Astrocyte (in vitro differentiated cells and primary cell): ENCODE results near the gene SUGCT. TPM values are rescaled to one million over a fixed set of nuclear protein-coding genes. Genes with fewer than 3 reads are reported as not detected.

Experiments used
- DNase-seq: peaks from one replicate; pipeline ENCODE4 v3.0.0-alpha.2; 2010; ENCODE audit warnings: low read depth
- FAIRE-seq: peaks from 2 replicates; lab custom pipeline; 2011; peaks lifted over from hg19 to GRCh38; lab: Jason Lieb, UNC
- H2AFZ ChIP-seq: 2 replicates; pipeline ENCODE4 v1.6.0; 2012; ENCODE audit warnings: low read depth, low read length, inconsistent platforms
- H3K27ac ChIP-seq: 2 replicates; pipeline ENCODE4 v1.5.1; 2011; ENCODE audit warnings: low read depth, low read length, inconsistent platforms
- H3K27me3 ChIP-seq: 2 replicates; pipeline ENCODE4 v1.6.0; 2011; ENCODE audit warnings: low read length, inconsistent platforms; ENCODE audit not compliant: insufficient read depth
- H3K36me3 ChIP-seq: 2 replicates; pipeline ENCODE4 v1.5.1; 2011; ENCODE audit warnings: low read length, inconsistent platforms; ENCODE audit not compliant: insufficient read depth
- H3K4me1 ChIP-seq: 2 replicates; pipeline ENCODE4 v1.5.1; 2011; ENCODE audit warnings: low read length, inconsistent platforms; ENCODE audit not compliant: insufficient read depth
- H3K4me2 ChIP-seq: 2 replicates; pipeline ENCODE4 v1.6.0; 2012; ENCODE audit warnings: low read length, inconsistent platforms
- H3K4me3 ChIP-seq: 2 replicates; pipeline ENCODE4 v1.5.1; 2011; ENCODE audit warnings: low read depth, mild to moderate bottlenecking, low read length, inconsistent platforms; ENCODE audit not compliant: insufficient read depth
- H3K79me2 ChIP-seq: 2 replicates; pipeline ENCODE4 v1.6.0; 2012; ENCODE audit warnings: mild to moderate bottlenecking, low read length, inconsistent platforms; ENCODE audit not compliant: insufficient read depth
- H3K9ac ChIP-seq: 2 replicates; pipeline ENCODE4 v1.6.0; 2012; ENCODE audit warnings: mild to moderate bottlenecking, low read length, inconsistent platforms
- H3K9me3 ChIP-seq: 2 replicates; pipeline ENCODE4 v1.5.1; 2012; ENCODE audit warnings: low read depth, mild to moderate bottlenecking, low read length, inconsistent platforms; ENCODE audit not compliant: insufficient read depth
- H4K20me1 ChIP-seq: 2 replicates; pipeline ENCODE4 v1.6.0; 2012; ENCODE audit warnings: low read length, inconsistent platforms; ENCODE audit not compliant: insufficient read depth
- H3K27ac Mint-ChIP-seq: one replicate; pipeline ENCODE4 v1.8.0; 2021; ENCODE audit warnings: mild to moderate bottlenecking, mixed read lengths; ENCODE audit not compliant: unreplicated experiment
- H3K27me3 Mint-ChIP-seq: one replicate; pipeline ENCODE4 v1.8.0; 2021; ENCODE audit warnings: low read depth, mixed read lengths; ENCODE audit not compliant: unreplicated experiment
- H3K36me3 Mint-ChIP-seq: one replicate; pipeline ENCODE4 v1.8.0; 2021; ENCODE audit warnings: low read depth, mixed read lengths; ENCODE audit not compliant: unreplicated experiment
- H3K4me1 Mint-ChIP-seq: one replicate; pipeline ENCODE4 v1.8.0; 2021; ENCODE audit warnings: low read depth, mixed read lengths; ENCODE audit not compliant: unreplicated experiment
- H3K4me3 Mint-ChIP-seq: one replicate; pipeline ENCODE4 v1.8.0; 2021; ENCODE audit warnings: mild to moderate bottlenecking, moderate library complexity, mixed read lengths; ENCODE audit not compliant: unreplicated experiment
- H3K9me3 Mint-ChIP-seq: one replicate; pipeline ENCODE4 v1.8.0; 2021; ENCODE audit warnings: mild to moderate bottlenecking, mixed read lengths; ENCODE audit not compliant: unreplicated experiment
- CTCF ChIP-seq: IDR thresholded peaks from 2 replicates; pipeline ENCODE4 v1.5.1; 2011; ENCODE audit warnings: low read depth, mild to moderate bottlenecking, inconsistent platforms, low read length, moderate library complexity; ENCODE audit not compliant: insufficient read depth
- EZH2 ChIP-seq: IDR thresholded peaks from 2 replicates; pipeline ENCODE4 v1.6.1; 2012; ENCODE audit warnings: mild to moderate bottlenecking, low read length, inconsistent platforms; ENCODE audit not compliant: insufficient read depth
- total RNA-seq: library from RNA; stranded (reverse); gene quantifications from 2 replicates; pipeline ENCODE4 v1.2.1, GENCODE V29; 2021

SUGCT gene
- total RNA-seq, 1 donor from 2014 or later, result 15.5 TPM

GRCh38 chr7:40775877-40776276 lies 641.1 kb downstream of the SUGCT start:
- TF ChIP-seq CTCF (no peak), EZH2 (no peak)
- H3K79me2 ChIP-seq, result no peaks in the 10 kb centered on the region
- no peaks in the 10 kb centered on the region for H3K4me1 ChIP-seq
- H3K4me3 ChIP-seq, result no peak overlapping the region
- H3K27me3 Mint-ChIP-seq, result no peaks in the 10 kb centered on the region
- H3K4me1 Mint-ChIP-seq, result peaks cover 8% of the 10 kb centered on the region
- FAIRE-seq, result no peak
- no peak for DNase-seq
- no peaks in the 10 kb centered on the region for H3K9me3 ChIP-seq
- H3K4me2 ChIP-seq, result no peak overlapping the region
- no peak overlapping the region for H3K4me3 Mint-ChIP-seq
- H3K36me3 Mint-ChIP-seq, result no peaks in the 10 kb centered on the region
- no peak overlapping the region for H3K27ac ChIP-seq
- no peak overlapping the region for H2AFZ ChIP-seq
- H3K9ac ChIP-seq, result no peak overlapping the region
- H3K36me3 ChIP-seq, result no peaks in the 10 kb centered on the region
- no peak overlapping the region for H3K27ac Mint-ChIP-seq
- no peaks in the 10 kb centered on the region for H3K9me3 Mint-ChIP-seq
- H3K27me3 ChIP-seq, result no peaks in the 10 kb centered on the region
- no peaks in the 10 kb centered on the region for H4K20me1 ChIP-seq

GRCh38 chr7:40777730-40778312 lies 643.0 kb downstream of the SUGCT start:
- Histone ChIP-seq H3K27ac (no peak overlapping the region), H3K9me3 (no peaks in the 10 kb centered on the region), H4K20me1 (no peaks in the 10 kb centered on the region), H3K4me2 (no peak overlapping the region), H3K9ac (no peak overlapping the region), H3K36me3 (no peaks in the 10 kb centered on the region), H3K4me1 (no peaks in the 10 kb centered on the region), H2AFZ (no peak overlapping the region), H3K79me2 (no peaks in the 10 kb centered on the region), H3K27me3 (no peaks in the 10 kb centered on the region), H3K4me3 (no peak overlapping the region)
- H3K4me3 Mint-ChIP-seq, result no peak overlapping the region
- peaks cover 10% of the 10 kb centered on the region for H3K4me1 Mint-ChIP-seq
- no peaks in the 10 kb centered on the region for H3K9me3 Mint-ChIP-seq
- no peak for FAIRE-seq
- H3K27ac Mint-ChIP-seq, result no peak overlapping the region
- no peaks in the 10 kb centered on the region for H3K36me3 Mint-ChIP-seq
- TF ChIP-seq CTCF (no peak), EZH2 (no peak)
- H3K27me3 Mint-ChIP-seq, result no peaks in the 10 kb centered on the region
- no peak for DNase-seq

GRCh38 chr7:40780460-40780859 lies 645.7 kb downstream of the SUGCT start:
- H3K9me3 ChIP-seq, result no peaks in the 10 kb centered on the region
- no peaks in the 10 kb centered on the region for H3K9me3 Mint-ChIP-seq
- H3K9ac ChIP-seq, result no peak overlapping the region
- H2AFZ ChIP-seq, result no peak overlapping the region
- H3K4me1 ChIP-seq, result no peaks in the 10 kb centered on the region
- H3K4me1 Mint-ChIP-seq, result peaks cover 19% of the 10 kb centered on the region
- no peak overlapping the region for H3K27ac Mint-ChIP-seq
- TF ChIP-seq CTCF (no peak), EZH2 (no peak)
- H3K36me3 Mint-ChIP-seq, result no peaks in the 10 kb centered on the region
- no peak overlapping the region for H3K4me2 ChIP-seq
- no peak for FAIRE-seq
- no peak overlapping the region for H3K4me3 Mint-ChIP-seq
- H4K20me1 ChIP-seq, result no peaks in the 10 kb centered on the region
- no peaks in the 10 kb centered on the region for H3K27me3 ChIP-seq
- no peaks in the 10 kb centered on the region for H3K27me3 Mint-ChIP-seq
- no peak overlapping the region for H3K27ac ChIP-seq
- H3K36me3 ChIP-seq, result no peaks in the 10 kb centered on the region
- H3K79me2 ChIP-seq, result no peaks in the 10 kb centered on the region
- peak; percentile 19 for DNase-seq
- no peak overlapping the region for H3K4me3 ChIP-seq
